GM21529 (cell line): Measurements from ENCODE around the gene MPO.

Experiments used
- ATAC-seq: cut with Tn5 transposase; IDR thresholded peaks from one replicate; pipeline ENCODE4 v1.9.1; 2021; ENCODE audit not compliant: unreplicated experiment

The MPO gene

DNA sequence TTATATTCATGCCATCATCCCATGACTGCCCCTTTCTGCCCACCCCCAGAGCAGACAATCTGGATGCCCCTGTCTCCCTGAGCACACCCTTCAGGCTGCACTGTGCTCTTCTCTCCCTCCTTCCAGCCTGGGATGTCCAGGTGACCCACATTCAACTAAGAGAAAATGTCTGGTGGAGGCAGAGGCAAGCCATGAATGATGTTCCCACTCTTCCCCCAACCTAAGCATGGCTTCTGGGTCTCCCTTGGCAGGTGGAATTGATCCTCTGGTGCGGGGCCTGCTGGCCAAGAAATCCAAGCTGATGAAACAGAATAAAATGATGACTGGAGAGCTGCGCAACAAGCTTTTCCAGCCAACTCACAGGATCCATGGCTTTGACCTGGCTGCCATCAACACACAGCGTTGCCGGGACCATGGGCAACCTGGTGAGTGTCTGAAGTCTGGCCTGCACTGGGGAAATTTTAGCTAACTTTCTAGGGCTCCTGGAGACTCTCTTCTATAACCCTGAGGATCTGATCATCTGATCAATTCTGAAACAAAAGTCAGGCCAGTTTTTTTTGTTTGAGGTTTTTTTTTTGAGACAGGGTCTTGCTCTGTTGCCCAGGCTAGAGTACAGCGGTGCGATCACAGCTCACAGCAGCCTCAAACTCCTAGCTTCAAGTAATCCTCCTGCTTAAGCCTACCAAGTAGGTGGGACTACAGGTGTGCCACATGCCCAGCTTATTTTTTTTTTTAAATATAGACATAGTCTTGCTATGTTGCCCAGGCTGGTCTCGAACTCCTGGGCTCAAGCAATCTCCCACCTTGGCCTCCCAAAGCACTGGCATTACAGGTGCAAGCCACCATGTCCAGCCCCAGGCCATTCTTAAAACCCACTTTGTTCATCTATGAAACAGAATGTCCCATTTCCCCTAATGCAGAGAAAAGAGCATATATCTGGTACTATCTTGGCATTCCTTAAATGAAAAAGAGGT, 14.5 kb downstream of the MPO start:
- no peak for ATAC-seq

- ATAC-seq: no peak
These were observed 15.5 kb downstream of the MPO start for GRCh38 chr17:58265271-58265670.

GRCh38 chr17:58264407-58265103, 16.2 kb downstream of the MPO start:
- no peak for ATAC-seq

GRCh38 chr17:58263773-58264172, 17.0 kb downstream of the MPO start:
- ATAC-seq: no peak

DNA sequence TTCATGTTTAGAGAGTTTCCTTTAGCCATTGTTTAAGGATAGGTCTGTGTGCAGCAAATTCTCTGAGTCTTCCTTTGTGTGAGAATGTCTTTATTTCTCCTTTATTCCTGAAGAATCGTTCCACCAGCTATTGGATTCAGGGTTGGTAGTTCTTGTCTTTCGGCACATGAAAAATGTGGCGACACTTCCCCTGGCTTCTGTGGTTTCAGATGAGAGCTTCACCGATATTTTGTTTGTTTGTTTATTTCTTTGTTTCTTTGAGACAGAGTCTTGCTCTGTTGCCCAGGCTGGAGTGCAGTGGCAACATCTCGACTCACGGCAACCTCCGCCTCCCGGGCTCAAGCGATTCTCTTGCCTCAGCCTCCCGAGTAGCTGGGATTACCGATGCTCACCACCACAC, 18.6 kb downstream of the MPO start:
- no peak for ATAC-seq

- no peak for ATAC-seq
These were observed 25.9 kb downstream of the MPO start for GRCh38 chr17:58254803-58255202.

GRCh38 chr17:58253082-58253481, 27.7 kb downstream of the MPO start:
- no peak for ATAC-seq

GRCh38 chr17:58252141-58252540, 28.6 kb downstream of the MPO start:
- no peak for ATAC-seq

DNA sequence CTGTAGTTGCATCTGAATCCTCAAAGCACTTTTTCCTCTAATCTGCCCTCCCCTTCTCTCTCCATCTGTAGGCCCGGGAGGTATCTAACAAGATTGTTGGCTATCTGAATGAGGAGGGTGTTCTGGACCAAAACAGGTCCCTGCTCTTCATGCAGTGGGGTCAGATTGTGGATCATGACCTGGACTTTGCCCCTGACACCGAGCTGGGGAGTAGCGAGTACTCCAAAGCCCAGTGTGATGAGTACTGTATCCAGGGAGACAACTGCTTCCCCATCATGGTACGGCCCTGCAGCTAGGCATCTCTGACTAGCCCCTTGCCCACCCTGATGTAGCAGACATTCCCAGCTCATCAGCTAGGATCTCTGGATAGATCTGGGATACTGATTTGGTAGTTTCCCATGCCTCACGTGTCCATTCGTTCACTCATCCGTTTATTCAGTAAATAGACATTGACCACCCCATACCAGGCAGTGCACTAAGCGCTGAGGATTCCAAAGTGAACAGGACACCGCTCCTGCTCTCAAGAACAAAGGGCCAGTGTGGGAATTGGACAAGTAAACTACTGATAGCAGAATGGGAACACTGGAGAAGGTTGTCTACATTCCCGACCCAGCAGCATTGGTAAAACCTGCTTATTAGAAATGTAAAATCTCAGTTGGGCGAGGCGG, 30.3 kb downstream of the MPO start:
- no peak for ATAC-seq

DNA sequence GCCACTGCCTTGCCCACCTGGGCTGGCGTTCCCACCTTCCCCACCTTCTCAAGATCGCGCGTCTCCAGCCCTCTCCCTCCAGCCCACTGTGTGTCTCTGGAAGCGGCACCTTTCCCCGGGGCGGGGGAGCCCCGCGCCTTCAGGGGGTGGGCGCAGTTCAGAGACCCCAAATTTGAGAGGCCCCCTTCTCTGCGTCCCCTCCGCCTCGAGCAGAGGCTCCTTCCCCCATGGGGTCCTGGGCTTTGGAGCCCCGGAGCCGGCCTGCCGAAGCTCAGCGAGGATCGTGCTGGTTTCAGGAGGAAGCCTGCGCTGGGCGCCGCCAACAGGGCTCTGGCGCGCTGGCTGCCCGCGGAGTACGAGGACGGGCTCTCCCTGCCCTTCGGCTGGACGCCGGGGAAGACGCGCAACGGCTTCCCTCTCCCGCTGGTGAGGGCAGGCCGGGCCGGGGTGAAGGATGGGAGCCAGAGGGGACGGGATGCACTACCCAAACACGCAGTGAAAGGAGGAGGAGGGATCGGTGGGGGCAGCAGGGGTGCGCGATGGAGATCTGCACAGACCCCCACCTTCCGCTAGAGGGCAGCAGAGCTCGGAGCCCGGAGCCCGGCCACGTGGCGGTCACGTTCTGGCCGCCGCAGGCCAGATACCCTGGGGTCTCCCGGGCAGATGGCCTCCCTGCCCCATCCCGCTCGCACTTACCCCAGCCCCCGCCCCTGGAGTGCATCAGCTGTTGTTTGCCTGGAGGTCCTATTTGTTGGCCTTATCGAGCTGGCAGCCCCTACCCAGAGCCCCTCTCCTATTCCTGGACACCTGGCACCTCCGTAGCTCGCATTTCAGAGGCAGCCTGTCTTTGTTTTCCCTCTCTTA, 31.2 kb downstream of the MPO start:
- ATAC-seq: peak; percentile 70

- ATAC-seq: no peak
These were observed 31.8 kb downstream of the MPO start for GRCh38 chr17:58248955-58249269.

DNA sequence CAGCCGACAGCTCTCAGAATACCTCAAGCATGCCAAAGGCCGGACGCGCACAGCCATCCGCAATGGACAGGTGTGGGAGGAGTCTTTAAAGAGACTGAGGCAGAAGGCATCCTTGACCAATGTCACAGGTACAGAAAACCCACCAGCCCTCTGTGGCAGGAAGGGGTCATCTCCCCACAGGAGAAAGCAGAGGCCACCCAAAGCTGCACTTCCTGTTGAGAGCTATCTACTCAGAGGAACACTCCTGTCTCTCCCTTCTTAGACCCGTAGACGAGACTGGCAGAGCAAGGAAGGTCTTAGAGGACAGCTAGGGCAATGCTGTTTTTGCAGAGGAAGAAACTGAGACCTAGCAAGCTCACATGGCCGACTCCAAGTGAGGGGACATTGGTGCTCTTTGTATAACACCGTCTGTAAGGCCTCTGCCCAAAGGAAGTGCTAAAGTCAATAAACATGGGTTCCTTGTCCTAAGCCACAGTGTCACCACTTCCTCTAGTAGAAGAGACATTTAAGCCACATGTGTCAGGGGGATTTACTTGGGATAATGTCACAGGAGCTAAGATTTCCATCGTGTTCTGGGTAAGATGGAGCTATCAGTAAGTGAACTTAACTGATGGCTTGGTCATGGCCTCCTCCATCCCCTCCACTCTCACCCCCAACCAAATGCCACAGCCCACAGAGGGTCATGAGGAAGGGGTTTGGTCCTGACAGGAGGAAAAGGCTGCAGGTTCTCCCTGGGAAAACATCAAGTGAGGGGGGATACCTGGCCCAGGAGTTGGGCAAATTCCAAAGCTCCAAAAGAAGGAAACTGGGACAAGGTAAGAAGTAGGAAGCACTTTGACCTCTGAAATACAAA, 33.0 kb downstream of the MPO start:
- ATAC-seq: no peak

GRCh38 chr17:58246781-58247180, 34.0 kb downstream of the MPO start:
- no peak for ATAC-seq

- ATAC-seq: no peak
These were observed 34.5 kb downstream of the MPO start for GRCh38 chr17:58246104-58246740.

- ATAC-seq: no peak
These were observed 35.2 kb downstream of the MPO start for GRCh38 chr17:58245428-58246103.

DNA sequence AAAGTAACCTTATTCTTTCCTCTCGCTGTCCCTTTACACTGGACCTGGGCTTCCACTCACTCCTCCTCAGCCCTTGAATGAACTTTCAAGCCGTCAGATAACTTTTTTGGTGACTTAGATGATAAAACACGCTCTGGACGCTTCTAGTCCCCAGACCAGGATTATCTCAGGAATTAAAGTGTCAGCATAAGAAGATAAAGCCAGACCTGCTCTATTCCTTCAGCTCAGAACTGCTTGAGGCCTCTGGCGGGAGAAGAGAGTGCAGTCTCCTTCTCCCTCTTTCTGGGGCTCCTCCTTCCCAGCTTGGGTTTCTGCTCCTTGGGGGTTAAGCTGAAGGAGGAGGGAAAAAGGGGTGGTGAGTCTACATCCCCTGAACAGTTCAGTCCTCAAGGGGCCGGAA, 35.8 kb downstream of the MPO start:
- ATAC-seq: no peak

- ATAC-seq: peak; percentile 51
These were observed 38.5 kb downstream of the MPO start for GRCh38 chr17:58242171-58242784.

GRCh38 chr17:58239987-58240386, 40.7 kb downstream of the MPO start:
- ATAC-seq: no peak
